CD4-positive, alpha-beta memory T cell (primary cell): Measurements from ENCODE around the gene SREK1IP1. TPM values are rescaled to one million over a fixed set of nuclear protein-coding genes. Genes with fewer than 3 reads are reported as not detected.
"Not testable (repeated sequence)": the region's sequence is repeated elsewhere in the genome, so short reads cannot be mapped to it uniquely, and the experiment has no call there.

Experiments used
- CTCF ChIA-PET: fragments of 350-600 bp; sonication (Branson Sonifier 250); formaldehyde crosslinking; loops from one replicate; lab custom pipeline; 2021; ENCODE audit warnings: inconsistent platforms; ENCODE audit not compliant: partially characterized antibody; lab: Charles Lee
- POLR2A ChIA-PET: fragments of 350-600 bp; sonication (Branson Sonifier 250); formaldehyde crosslinking; loops from one replicate; lab custom pipeline; 2021; ENCODE audit not compliant: partially characterized antibody; lab: Charles Lee
- DNase-seq, 5 donors: peaks; one replicate each; pipeline versions ENCODE4 v3.0.0 to v3.0.0-alpha.2; 2020 to 2022; ENCODE audit warnings: mixed read lengths in 1 of 5
- H3K27ac ChIP-seq: one replicate; pipeline ENCODE4 v1.7.0; 2013; ENCODE audit warnings: low read depth, low read length
- H3K27me3 ChIP-seq: 2 replicates; pipeline ENCODE4 v1.7.0; 2013; ENCODE audit warnings: mild to moderate bottlenecking, low read length, moderate library complexity; ENCODE audit not compliant: insufficient read depth
- H3K36me3 ChIP-seq: 2 replicates; pipeline ENCODE4 v1.7.0; 2013; ENCODE audit warnings: mild to moderate bottlenecking, low read length, moderate library complexity; ENCODE audit not compliant: insufficient read depth
- H3K4me1 ChIP-seq: 2 replicates; pipeline ENCODE4 v1.7.0; 2013; ENCODE audit warnings: mild to moderate bottlenecking, low read length, moderate library complexity; ENCODE audit not compliant: insufficient read depth
- H3K4me3 ChIP-seq, 2 donors: one replicate each; pipeline ENCODE4 v1.7.0; 2013; ENCODE audit warnings: low read length in 2 of 2, mild to moderate bottlenecking in 1 of 2
- H3K9me3 ChIP-seq, 2 donors: one replicate each; pipeline ENCODE4 v1.7.0; 2013; ENCODE audit warnings: low read length in 2 of 2, control low read depth in 1 of 2; ENCODE audit not compliant: control insufficient read depth in 1 of 2
- H3K27ac Mint-ChIP-seq, 7 donors: one replicate each; pipeline ENCODE4 v1.8.0; 2020 to 2021; ENCODE audit warnings: mixed read lengths in 7 of 7, mild to moderate bottlenecking in 6 of 7, inconsistent platforms in 3 of 7, moderate library complexity in 3 of 7
- H3K27me3 Mint-ChIP-seq, 2 donors: one replicate each; pipeline ENCODE4 v1.8.0; 2020 to 2021; ENCODE audit warnings: mixed read lengths in 2 of 2
- H3K36me3 Mint-ChIP-seq, 2 donors: one replicate each; pipeline ENCODE4 v1.8.0; 2020 to 2021; ENCODE audit warnings: mixed read lengths in 2 of 2, inconsistent platforms in 1 of 2, mild to moderate bottlenecking in 1 of 2
- H3K4me1 Mint-ChIP-seq, 4 donors: one replicate each; pipeline ENCODE4 v1.8.0; 2020 to 2021; ENCODE audit warnings: mixed read lengths in 4 of 4, mild to moderate bottlenecking in 1 of 4
- H3K4me3 Mint-ChIP-seq, 8 donors: one replicate each; pipeline ENCODE4 v1.8.0; 2020 to 2021; ENCODE audit warnings: mixed read lengths in 8 of 8, mild to moderate bottlenecking in 7 of 8, moderate library complexity in 6 of 8, inconsistent platforms in 3 of 8
- H3K9me3 Mint-ChIP-seq, 8 donors: one replicate each; pipeline ENCODE4 v1.8.0; 2020 to 2021; ENCODE audit warnings: mixed read lengths in 8 of 8, mild to moderate bottlenecking in 5 of 8, inconsistent platforms in 3 of 8, moderate library complexity in 1 of 8
- intact Hi-C: fragments of 100-400 bp; cut with micrococcal nuclease; formaldehyde crosslinking; loops from one replicate; pipeline ENCODE4 v1.15.1; 2023
- polyA plus RNA-seq, 2 donors: library from polyadenylated mRNA; unstranded; fragments of 300-500 nt; fragmentation: Illumina TruSeq; gene quantifications; one replicate each; pipeline ENCODE4 v1.2.3, GENCODE V29; 2021
- total RNA-seq, 2 experiments: library from RNA; stranded (reverse); gene quantifications; one replicate each; pipeline ENCODE4 v1.2.3, GENCODE V29; 2021

The SREK1IP1 gene
- total and polyA plus RNA-seq, 4 experiments from 2014 or later: 18.4 to 28.3 (median 19.8) TPM

GRCh38 chr5:64746446-64746845 is 22.0 kb downstream of the SREK1IP1 start:
- no peak overlapping the region for H3K4me3 Mint-ChIP-seq
- H3K4me3 ChIP-seq: no peak overlapping the region
- H3K27me3 Mint-ChIP-seq: no peaks in the 10 kb centered on the region
- no peak overlapping the region for H3K27ac ChIP-seq
- no peak overlapping the region for H3K27ac Mint-ChIP-seq
- intact Hi-C loops: no loop called here
- peaks cover 3 to 8% (median 7%) of the 10 kb centered on the region in 4 donors for H3K4me1 Mint-ChIP-seq
- ChIA-PET CTCF (no interaction called here), POLR2A (no interaction called here)
- no peaks in the 10 kb centered on the region for H3K4me1 ChIP-seq
- no peaks in the 10 kb centered on the region for H3K9me3 ChIP-seq
- H3K27me3 ChIP-seq: no peaks in the 10 kb centered on the region
- no peaks in the 10 kb centered on the region for H3K9me3 Mint-ChIP-seq
- no peak for DNase-seq
- H3K36me3 Mint-ChIP-seq: peaks cover 5% of the 10 kb centered on the region in 2 donors
- no peaks in the 10 kb centered on the region for H3K36me3 ChIP-seq

GRCh38 chr5:64744914-64745313 is 23.6 kb downstream of the SREK1IP1 start:
- intact Hi-C loops: no loop called here
- no peak for DNase-seq
- ChIA-PET CTCF (interaction anchor here (1.1 to 1.6 kb wide), 2 partner anchors 39 to 109 kb away, joined by 3 read pairs; no protein-coding TSS in a partner anchor), POLR2A (no interaction called here)
- Histone ChIP-seq H3K27me3 (no peaks in the 10 kb centered on the region), H3K9me3 (no peaks in the 10 kb centered on the region), H3K27ac (no peak overlapping the region), H3K36me3 (peaks cover 8% of the 10 kb centered on the region), H3K4me1 (no peaks in the 10 kb centered on the region), H3K4me3 (no peak overlapping the region)
- peak overlapping the region in 1 of 7 donors; percentile 43 for H3K27ac Mint-ChIP-seq
- H3K4me1 Mint-ChIP-seq: peaks cover 1 to 3% (median 2%) of the 10 kb centered on the region in 4 donors
- H3K27me3 Mint-ChIP-seq: no peaks in the 10 kb centered on the region
- H3K36me3 Mint-ChIP-seq: peaks cover 10 to 12% of the 10 kb centered on the region in 2 donors
- no peak overlapping the region for H3K4me3 Mint-ChIP-seq
- H3K9me3 Mint-ChIP-seq: no peaks in the 10 kb centered on the region

- ChIA-PET CTCF (no interaction called here), POLR2A (no interaction called here)
- H3K4me3 Mint-ChIP-seq: no peak overlapping the region
- Histone ChIP-seq H3K9me3 (no peaks in the 10 kb centered on the region), H3K27ac (no peak overlapping the region), H3K4me1 (no peaks in the 10 kb centered on the region), H3K36me3 (peaks cover 9% of the 10 kb centered on the region), H3K4me3 (no peak overlapping the region), H3K27me3 (no peaks in the 10 kb centered on the region)
- DNase-seq: no peak
- H3K27me3 Mint-ChIP-seq: no peaks in the 10 kb centered on the region
- peaks cover under 1 to 4% (median 3%) of the 10 kb centered on the region in 4 donors for H3K4me1 Mint-ChIP-seq
- H3K27ac Mint-ChIP-seq: no peak overlapping the region
- no peaks in the 10 kb centered on the region for H3K9me3 Mint-ChIP-seq
- H3K36me3 Mint-ChIP-seq: peaks cover 24 to 26% of the 10 kb centered on the region in 2 donors
- intact Hi-C loops: no loop called here
These were observed 25.7 kb downstream of the SREK1IP1 start for GRCh38 chr5:64742821-64743220.

GRCh38 chr5:64742411-64742810 is 26.1 kb downstream of the SREK1IP1 start:
- Mint-ChIP-seq H3K36me3 (peaks cover 27 to 30% of the 10 kb centered on the region in 2 donors), H3K9me3 (no peaks in the 10 kb centered on the region), H3K4me3 (no peak overlapping the region), H3K27ac (no peak overlapping the region), H3K27me3 (no peaks in the 10 kb centered on the region), H3K4me1 (peaks cover 2 to 7% (median 4%) of the 10 kb centered on the region in 4 donors)
- no peak for DNase-seq
- POLR2A ChIA-PET: no interaction called here
- no peak overlapping the region for H3K27ac ChIP-seq
- peaks cover 9% of the 10 kb centered on the region for H3K36me3 ChIP-seq
- H3K4me1 ChIP-seq: no peaks in the 10 kb centered on the region
- intact Hi-C loops: no loop called here
- H3K9me3 ChIP-seq: no peaks in the 10 kb centered on the region
- CTCF ChIA-PET: no interaction called here
- H3K27me3 ChIP-seq: no peaks in the 10 kb centered on the region
- H3K4me3 ChIP-seq: no peak overlapping the region

GRCh38 chr5:64727150-64727549 is 41.3 kb downstream of the SREK1IP1 start:
- intact Hi-C loops: no loop called here
- H3K36me3 ChIP-seq: no peaks in the 10 kb centered on the region
- H3K27me3 ChIP-seq: no peaks in the 10 kb centered on the region
- H3K27ac ChIP-seq: no peak overlapping the region
- ChIA-PET POLR2A (no interaction called here), CTCF (no interaction called here)
- no peak for DNase-seq
- peaks cover 41 to 65% of the 10 kb centered on the region in 2 donors for H3K36me3 Mint-ChIP-seq
- H3K27ac Mint-ChIP-seq: no peak overlapping the region
- no peaks in the 10 kb centered on the region for H3K27me3 Mint-ChIP-seq
- H3K4me1 Mint-ChIP-seq: peaks cover 8 to 19% (median 11%) of the 10 kb centered on the region in 4 donors
- H3K4me1 ChIP-seq: no peaks in the 10 kb centered on the region
- no peak overlapping the region for H3K4me3 ChIP-seq
- no peaks in the 10 kb centered on the region for H3K9me3 ChIP-seq
- H3K9me3 Mint-ChIP-seq: no peaks in the 10 kb centered on the region
- no peak overlapping the region for H3K4me3 Mint-ChIP-seq

- Histone ChIP-seq H3K9me3 (no peaks in the 10 kb centered on the region), H3K36me3 (no peaks in the 10 kb centered on the region), H3K4me1 (no peaks in the 10 kb centered on the region), H3K27ac (no peak overlapping the region), H3K4me3 (no peak overlapping the region), H3K27me3 (no peaks in the 10 kb centered on the region)
- H3K9me3 Mint-ChIP-seq: peaks cover 0 to 3% (median 0%) of the 10 kb centered on the region in 8 donors
- ChIA-PET CTCF (no interaction called here), POLR2A (no interaction called here)
- H3K27ac Mint-ChIP-seq: no peak overlapping the region
- H3K4me3 Mint-ChIP-seq: no peak overlapping the region
- no peak for DNase-seq
- peaks cover 35 to 44% of the 10 kb centered on the region in 2 donors for H3K36me3 Mint-ChIP-seq
- H3K4me1 Mint-ChIP-seq: no peaks in the 10 kb centered on the region
- intact Hi-C loops: no loop called here
- no peaks in the 10 kb centered on the region for H3K27me3 Mint-ChIP-seq
These were observed 45.9 kb downstream of the SREK1IP1 start for GRCh38 chr5:64722588-64722987.

GRCh38 chr5:64714495-64714894 is 54.0 kb downstream of the SREK1IP1 start:
- H3K4me1 ChIP-seq, H3K36me3 Mint-ChIP-seq, CTCF ChIA-PET, H3K4me3 Mint-ChIP-seq, H3K9me3 ChIP-seq, H3K27me3 ChIP-seq, H3K4me1 Mint-ChIP-seq, H3K27ac ChIP-seq, POLR2A ChIA-PET, H3K4me3 ChIP-seq, H3K27ac Mint-ChIP-seq, H3K36me3 ChIP-seq, H3K9me3 Mint-ChIP-seq, DNase-seq, intact Hi-C loops, H3K27me3 Mint-ChIP-seq: not testable (repeated sequence)

GRCh38 chr5:64707191-64707590 is 61.3 kb downstream of the SREK1IP1 start:
- Mint-ChIP-seq H3K4me3 (no peak overlapping the region), H3K27ac (no peak overlapping the region), H3K4me1 (no peaks in the 10 kb centered on the region), H3K36me3 (no peaks in the 10 kb centered on the region), H3K9me3 (no peaks in the 10 kb centered on the region), H3K27me3 (peaks cover 2 to 9% of the 10 kb centered on the region in 2 donors)
- H3K27me3 ChIP-seq: no peaks in the 10 kb centered on the region
- POLR2A ChIA-PET: no interaction called here
- no peak for DNase-seq
- no peak overlapping the region for H3K4me3 ChIP-seq
- no peak overlapping the region for H3K27ac ChIP-seq
- CTCF ChIA-PET: no interaction called here
- intact Hi-C loops: no loop called here
- H3K9me3 ChIP-seq: no peaks in the 10 kb centered on the region
- H3K36me3 ChIP-seq: no peaks in the 10 kb centered on the region
- H3K4me1 ChIP-seq: no peaks in the 10 kb centered on the region
